GM18502 (cell line): ENCODE results near the gene SPAG7.
"Not testable (repeated sequence)": the region's sequence is repeated elsewhere in the genome, so short reads cannot be mapped to it uniquely, and the experiment has no call there.

Source experiments
- ATAC-seq: cut with Tn5 transposase; IDR thresholded peaks from one replicate; pipeline ENCODE4 v1.9.1; 2021; ENCODE audit warnings: mild to moderate bottlenecking; ENCODE audit not compliant: unreplicated experiment, poor library complexity

The SPAG7 gene

GRCh38 chr17:4939546-4939795 is 28.1 kb downstream of the SPAG7 start:
- ATAC-seq = peak; percentile 17

- no peak for ATAC-seq
These were observed 28.7 kb downstream of the SPAG7 start for GRCh38 chr17:4938688-4939545.

- no peak for ATAC-seq
These were observed 29.5 kb downstream of the SPAG7 start for GRCh38 chr17:4938069-4938491.

GRCh38 chr17:4937553-4937952 is 30.1 kb downstream of the SPAG7 start:
- no peak for ATAC-seq

GRCh38 chr17:4936436-4936835 is 31.2 kb downstream of the SPAG7 start:
- ATAC-seq = no peak

- no peak for ATAC-seq
These were observed 32.0 kb downstream of the SPAG7 start for GRCh38 chr17:4935650-4936049.

- no peak for ATAC-seq
These were observed 33.2 kb downstream of the SPAG7 start for GRCh38 chr17:4934173-4934979.

- no peak for ATAC-seq
These were observed 34.0 kb downstream of the SPAG7 start for GRCh38 chr17:4933646-4934045.

- no peak for ATAC-seq
These were observed 34.9 kb downstream of the SPAG7 start for GRCh38 chr17:4932756-4933155.

- no peak for ATAC-seq
These were observed 35.7 kb downstream of the SPAG7 start, which contains the start of gene GP1BA for GRCh38 chr17:4931963-4932362. TSS of gene GP1BA (plus strand) at chr17:4932277. CDS start at chr17:4932605, 328 bp downstream.

GRCh38 chr17:4928881-4929280 is 38.7 kb downstream of the SPAG7 start:
- no peak for ATAC-seq

- ATAC-seq = not testable (repeated sequence)
These were observed 40.9 kb downstream of the SPAG7 start for GRCh38 chr17:4926577-4927335.

GRCh38 chr17:4921320-4921719 is 46.3 kb downstream of the SPAG7 start:
- no peak for ATAC-seq

- ATAC-seq = no peak
These were observed 47.1 kb downstream of the SPAG7 start for GRCh38 chr17:4920351-4921048.

- no peak for ATAC-seq
These were observed 48.0 kb downstream of the SPAG7 start for GRCh38 chr17:4919511-4920047.

GRCh38 chr17:4914551-4914950 is 53.1 kb downstream of the SPAG7 start:
- not testable (repeated sequence) for ATAC-seq

GRCh38 chr17:4913994-4914393 is 53.6 kb downstream of the SPAG7 start:
- no peak for ATAC-seq
